CD8-positive, alpha-beta memory T cell (primary cell): ENCODE results near the gene TRAIP. TPM values are rescaled to one million over a fixed set of nuclear protein-coding genes. Genes with fewer than 3 reads are reported as not detected.
"Not testable (repeated sequence)": the region's sequence is repeated elsewhere in the genome, so short reads cannot be mapped to it uniquely, and the experiment has no call there.

Source experiments
- CTCF ChIA-PET: fragments of 350-600 bp; sonication (Branson Sonifier 250); formaldehyde crosslinking; loops from one replicate; lab custom pipeline; 2021; ENCODE audit warnings: antibody characterized with exemption; lab: Charles Lee
- POLR2A ChIA-PET: fragments of 350-600 bp; sonication (Branson Sonifier 250); formaldehyde crosslinking; loops from one replicate; lab custom pipeline; 2021; ENCODE audit warnings: antibody characterized with exemption; lab: Charles Lee
- DNase-seq, 5 donors: peaks; one replicate each; pipeline versions ENCODE4 v3.0.0 to v3.0.0-alpha.2; 2020 to 2022; ENCODE audit warnings: mixed read lengths in 1 of 5
- H3K27ac ChIP-seq: one replicate; pipeline ENCODE4 v1.7.0; 2013; ENCODE audit warnings: low read depth, mild to moderate bottlenecking, low read length, moderate library complexity
- H3K27me3 ChIP-seq: 2 replicates; pipeline ENCODE4 v1.7.0; 2013; ENCODE audit warnings: low read length, mild to moderate bottlenecking; ENCODE audit not compliant: insufficient read depth, poor library complexity, severe bottlenecking
- H3K36me3 ChIP-seq: 2 replicates; pipeline ENCODE4 v1.7.0; 2013; ENCODE audit warnings: mild to moderate bottlenecking, low read length, moderate library complexity; ENCODE audit not compliant: insufficient read depth
- H3K4me1 ChIP-seq: 2 replicates; pipeline ENCODE4 v1.7.0; 2013; ENCODE audit warnings: mild to moderate bottlenecking, low read length, moderate library complexity; ENCODE audit not compliant: insufficient read depth
- H3K4me3 ChIP-seq: 2 replicates; pipeline ENCODE4 v1.7.0; 2013; ENCODE audit warnings: mild to moderate bottlenecking, low read length
- H3K9me3 ChIP-seq: 2 replicates; pipeline ENCODE4 v1.7.0; 2013; ENCODE audit warnings: mild to moderate bottlenecking, low read length
- H3K27ac Mint-ChIP-seq, 8 donors: one replicate each; pipeline ENCODE4 v1.8.0; 2020 to 2021; ENCODE audit warnings: mixed read lengths in 8 of 8, mild to moderate bottlenecking in 6 of 8, inconsistent platforms in 3 of 8, moderate library complexity in 3 of 8
- H3K27me3 Mint-ChIP-seq, 2 donors: one replicate each; pipeline ENCODE4 v1.8.0; 2020 to 2021; ENCODE audit warnings: mixed read lengths in 2 of 2, mild to moderate bottlenecking in 1 of 2, moderate library complexity in 1 of 2
- H3K36me3 Mint-ChIP-seq, 3 donors: one replicate each; pipeline ENCODE4 v1.8.0; 2020 to 2021; ENCODE audit warnings: mixed read lengths in 3 of 3, inconsistent platforms in 1 of 3, mild to moderate bottlenecking in 1 of 3
- H3K4me1 Mint-ChIP-seq, 3 donors: one replicate each; pipeline ENCODE4 v1.8.0; 2020 to 2021; ENCODE audit warnings: mixed read lengths in 3 of 3, inconsistent platforms in 1 of 3, mild to moderate bottlenecking in 1 of 3
- H3K4me3 Mint-ChIP-seq, 7 donors: one replicate each; pipeline ENCODE4 v1.8.0; 2020 to 2021; ENCODE audit warnings: mixed read lengths in 7 of 7, mild to moderate bottlenecking in 6 of 7, moderate library complexity in 4 of 7, inconsistent platforms in 2 of 7
- H3K9me3 Mint-ChIP-seq, 5 donors: one replicate each; pipeline ENCODE4 v1.8.0; 2020 to 2022; ENCODE audit warnings: mixed read lengths in 5 of 5, mild to moderate bottlenecking in 3 of 5, moderate library complexity in 2 of 5, inconsistent platforms in 1 of 5
- polyA plus RNA-seq: library from polyadenylated mRNA; unstranded; fragments of 300-500 nt; fragmentation: Illumina TruSeq; gene quantifications from one replicate; pipeline ENCODE4 v1.2.3, GENCODE V29; 2021
- total RNA-seq, 2 experiments: library from RNA; stranded (reverse); gene quantifications; one replicate each; pipeline ENCODE4 v1.2.3, GENCODE V29; 2021

Gene TRAIP
- total and polyA plus RNA-seq, 3 experiments from 2014 or later, result 1.9 to 22.9 (median 21.9) TPM

DNA sequence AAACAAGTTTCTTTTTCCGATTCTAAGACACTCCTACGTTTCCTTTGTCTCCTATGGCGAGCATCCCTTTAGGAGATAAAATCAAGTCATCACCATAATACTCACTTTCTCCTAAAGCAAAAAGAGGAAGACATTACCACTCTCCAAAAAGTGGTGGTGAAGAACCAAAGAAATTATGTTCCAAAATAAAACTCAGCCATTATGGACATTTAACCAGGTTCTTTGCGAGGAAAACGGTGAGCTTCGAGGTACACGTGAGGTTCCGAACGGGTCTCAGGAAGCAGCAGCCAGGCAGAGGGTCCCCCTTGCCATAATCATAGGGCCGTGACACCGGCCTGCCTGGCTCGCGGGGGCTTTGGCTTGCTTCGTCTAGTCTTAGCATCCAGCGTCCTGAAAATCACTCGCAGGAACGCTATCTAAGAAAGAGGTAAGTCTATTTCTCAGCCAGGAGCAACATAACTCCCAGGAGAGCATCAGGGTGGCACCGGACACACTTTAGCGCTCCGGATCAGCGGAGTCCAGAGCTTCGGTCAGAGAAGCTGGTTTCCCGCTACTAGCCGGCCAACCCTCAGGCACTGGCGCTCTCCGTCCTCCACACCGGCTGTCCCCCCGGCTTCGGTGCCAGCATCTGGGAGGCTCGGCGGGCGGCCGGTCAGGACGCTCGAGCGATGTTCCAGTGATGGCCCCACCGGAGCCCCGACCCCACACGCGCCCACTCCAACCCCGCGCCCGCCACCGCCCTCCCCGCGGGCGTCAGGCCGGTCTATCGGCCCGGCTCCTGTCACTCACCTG, 70.6 kb downstream of the TRAIP start:
- peak in 2 of 5 donors; percentile 20 to 56 for DNase-seq
- Histone ChIP-seq H3K4me3 (peak overlapping the region; percentile 90), H3K36me3 (peaks cover 5% of the 10 kb centered on the region), H3K27ac (peak overlapping the region; percentile 95), H3K9me3 (no peaks in the 10 kb centered on the region), H3K4me1 (peaks cover 42% of the 10 kb centered on the region), H3K27me3 (no peaks in the 10 kb centered on the region)
- Mint-ChIP-seq H3K27me3 (peaks cover 0 to 2% of the 10 kb centered on the region in 2 donors), H3K27ac (peak overlapping the region; percentile 73 to 99 (median 92)), H3K9me3 (no peaks in the 10 kb centered on the region), H3K4me3 (peak overlapping the region; percentile 93 to 98 (median 94)), H3K4me1 (peaks cover 29 to 61% (median 50%) of the 10 kb centered on the region in 3 donors), H3K36me3 (peaks cover 0 to 33% (median 2%) of the 10 kb centered on the region in 3 donors)
- CTCF ChIA-PET, result interaction anchor here (1.2 to 3.8 kb wide), 3 partner anchors 17 to 75 kb away, joined by 3 to 23 read pairs (median 14); partner anchors contain the start of gene INKA1
- POLR2A ChIA-PET, result interaction anchor here (0.9 to 1.9 kb wide), 4 partner anchors 17 to 441 kb away, joined by 3 to 18 read pairs (median 7); partner anchors contain the start of gene INKA1

DNA sequence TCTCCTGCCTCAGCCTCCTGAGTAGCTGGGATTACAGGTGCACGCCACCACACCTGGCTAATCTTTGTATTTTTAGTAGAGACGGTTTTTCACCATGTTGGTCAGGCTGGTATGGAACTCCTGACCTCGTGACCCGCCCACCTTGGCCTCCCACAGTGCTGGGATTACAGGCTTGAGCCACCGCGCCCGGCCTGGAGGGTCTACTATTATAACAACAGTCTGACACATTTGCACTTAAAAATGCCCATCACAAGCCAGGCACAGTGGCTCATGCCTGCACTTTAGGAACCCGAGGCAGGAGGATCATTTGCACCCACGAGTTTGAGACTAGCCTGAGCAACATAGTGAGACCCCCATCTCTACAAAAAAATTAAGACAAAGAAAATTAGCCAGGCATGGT, 74.1 kb downstream of the TRAIP start:
- H3K36me3 ChIP-seq, DNase-seq, H3K4me3 ChIP-seq, H3K9me3 ChIP-seq, H3K27me3 ChIP-seq, H3K27ac ChIP-seq, H3K27me3 Mint-ChIP-seq, POLR2A ChIA-PET, H3K9me3 Mint-ChIP-seq: not testable (repeated sequence)
- peak overlapping the region in 4 of 7 donors; percentile 25 to 73 (median 50) for H3K4me3 Mint-ChIP-seq
- peaks cover 0 to 52% (median 2%) of the 10 kb centered on the region in 3 donors for H3K36me3 Mint-ChIP-seq
- H3K4me1 ChIP-seq, result peaks cover 49% of the 10 kb centered on the region
- H3K27ac Mint-ChIP-seq, result peak overlapping the region in 1 of 8 donors; percentile 54
- CTCF ChIA-PET, result interaction anchor here (0.6 to 0.7 kb wide), 3 partner anchors 12 to 712 kb away, joined by 3 to 4 read pairs (median 3); no protein-coding TSS in a partner anchor
- H3K4me1 Mint-ChIP-seq, result peaks cover 41 to 70% (median 61%) of the 10 kb centered on the region in 3 donors

DNA sequence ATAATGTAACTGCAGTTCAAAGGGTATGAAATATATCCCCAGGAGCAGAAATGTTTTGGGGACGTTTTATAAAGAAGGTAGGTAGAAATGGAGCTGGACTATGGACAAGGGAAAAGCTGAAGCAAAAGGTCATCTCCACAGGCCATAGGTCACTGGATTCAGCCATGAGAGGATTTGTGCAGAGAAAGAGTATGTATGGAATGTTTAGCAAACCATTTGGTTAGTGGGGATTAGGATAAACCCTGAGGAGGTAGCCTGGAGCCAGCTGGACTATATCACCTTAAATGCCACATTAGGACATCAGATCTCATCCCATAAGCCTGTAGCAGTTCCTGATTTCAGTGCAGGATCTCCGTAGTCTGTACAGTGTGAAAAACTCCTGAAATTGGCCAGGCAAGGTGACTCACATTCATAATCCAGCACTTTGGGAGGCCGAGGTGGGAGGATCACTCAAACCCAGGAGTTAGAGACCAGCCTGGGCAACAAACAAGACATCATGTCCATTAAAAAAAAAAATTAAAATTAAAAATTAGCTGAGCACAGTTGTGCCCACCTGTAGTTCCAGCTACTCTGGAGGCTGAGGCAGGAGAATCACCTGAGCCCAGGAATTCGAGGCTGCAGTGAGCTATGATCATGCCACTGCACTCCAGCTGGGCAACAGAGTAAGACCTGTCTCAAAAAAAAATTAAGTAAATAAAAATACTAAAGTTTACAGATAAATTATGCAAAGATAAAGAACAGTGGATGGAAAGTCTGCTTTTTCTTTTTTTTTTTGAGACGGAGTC, 74.8 kb downstream of the TRAIP start:
- H3K9me3 ChIP-seq, result no peaks in the 10 kb centered on the region
- H3K9me3 Mint-ChIP-seq, result no peaks in the 10 kb centered on the region
- no peak overlapping the region for H3K27ac ChIP-seq
- peak overlapping the region in 3 of 7 donors; percentile 11 to 76 (median 61) for H3K4me3 Mint-ChIP-seq
- peaks cover 0 to 56% (median 2%) of the 10 kb centered on the region in 3 donors for H3K36me3 Mint-ChIP-seq
- no peak overlapping the region for H3K4me3 ChIP-seq
- CTCF ChIA-PET, result interaction anchor here (0.6 kb wide), 1 partner anchor 11 kb away, joined by 3 read pairs; no protein-coding TSS in a partner anchor
- DNase-seq, result no peak
- H3K36me3 ChIP-seq, result peaks cover 5% of the 10 kb centered on the region
- H3K27ac Mint-ChIP-seq, result peak overlapping the region in 5 of 8 donors; percentile 37 to 68 (median 56)
- peaks cover 43% of the 10 kb centered on the region for H3K4me1 ChIP-seq
- peaks cover 38 to 66% (median 54%) of the 10 kb centered on the region in 3 donors for H3K4me1 Mint-ChIP-seq
- H3K27me3 Mint-ChIP-seq, result no peaks in the 10 kb centered on the region
- POLR2A ChIA-PET, result no interaction called here
- no peaks in the 10 kb centered on the region for H3K27me3 ChIP-seq

DNA sequence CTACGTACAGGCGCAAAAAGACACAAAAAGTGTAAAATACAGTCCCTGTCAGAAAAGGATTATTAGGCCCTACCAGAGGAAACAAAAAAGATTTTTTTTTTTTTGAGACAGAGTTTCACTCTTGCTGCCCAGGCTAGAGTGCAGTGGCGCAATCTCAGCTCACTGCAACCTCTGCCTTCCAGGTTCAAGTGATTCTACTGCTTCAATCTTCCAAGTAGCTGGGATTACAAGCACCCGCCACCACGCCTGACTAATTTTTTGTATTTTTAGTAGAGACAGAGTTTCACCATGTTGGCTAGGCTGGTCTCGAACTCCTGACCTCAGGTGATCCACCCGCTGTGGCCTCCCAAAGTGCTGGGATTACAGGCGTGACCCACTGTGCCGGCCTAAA, 75.4 kb downstream of the TRAIP start:
- Mint-ChIP-seq H3K36me3 (peaks cover 0 to 57% (median 2%) of the 10 kb centered on the region in 3 donors), H3K4me1 (peaks cover 37 to 67% (median 52%) of the 10 kb centered on the region in 3 donors), H3K27ac (peak overlapping the region in 4 of 8 donors; percentile 26 to 68 (median 52)), H3K4me3 (peak overlapping the region in 2 of 7 donors; percentile 61 to 76)
- H3K9me3 Mint-ChIP-seq, H3K36me3 ChIP-seq, H3K27me3 Mint-ChIP-seq, H3K27ac ChIP-seq, DNase-seq, H3K27me3 ChIP-seq, POLR2A ChIA-PET, H3K9me3 ChIP-seq, H3K4me3 ChIP-seq, CTCF ChIA-PET: not testable (repeated sequence)
- H3K4me1 ChIP-seq, result peaks cover 43% of the 10 kb centered on the region

DNA sequence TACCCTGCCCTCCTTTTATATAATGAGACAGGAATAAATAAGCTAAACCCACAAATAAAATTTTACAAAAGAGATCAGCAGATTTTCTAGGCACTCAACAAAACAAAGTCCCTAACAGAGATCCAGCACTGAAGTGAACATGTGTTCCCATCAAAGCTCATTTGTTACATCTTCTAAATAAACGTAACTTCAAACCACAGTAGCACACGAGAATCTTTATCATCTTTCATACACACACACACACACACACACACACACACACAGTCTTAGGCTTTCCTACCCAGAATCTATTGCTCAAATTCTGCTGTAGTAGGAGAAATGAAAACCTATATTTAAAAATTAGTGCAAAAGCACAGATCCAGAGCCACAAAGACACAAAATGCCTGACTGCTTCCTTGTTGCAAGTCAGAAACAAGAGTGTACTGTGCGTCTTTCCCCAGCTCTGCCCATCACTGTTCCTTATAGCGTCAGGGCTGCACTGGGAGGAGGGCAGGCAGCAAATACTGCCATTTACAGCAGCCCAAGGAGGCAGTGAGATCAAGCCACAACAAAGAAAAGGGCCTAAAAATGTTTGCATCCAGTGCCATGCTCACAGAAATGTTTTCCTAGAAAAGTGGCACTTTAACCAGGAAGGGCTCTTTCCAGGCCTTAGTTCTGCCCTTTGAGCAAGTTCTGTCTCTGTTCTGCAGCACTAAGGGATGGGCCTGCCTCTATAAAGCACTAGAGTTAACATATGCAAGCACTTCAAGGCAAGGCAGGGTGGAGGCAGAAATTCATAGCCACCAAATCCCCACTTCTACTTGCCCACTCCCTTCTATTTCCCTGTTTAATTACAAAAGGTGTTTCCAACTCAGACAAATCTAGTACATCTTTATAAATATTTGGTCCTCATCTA, 76.0 kb downstream of the TRAIP start:
- no peaks in the 10 kb centered on the region for H3K9me3 ChIP-seq
- ChIA-PET CTCF (no interaction called here), POLR2A (interaction anchor here (0.6 kb wide), 1 partner anchor 26 kb away, joined by 3 read pairs; no protein-coding TSS in a partner anchor)
- peak overlapping the region in 5 of 7 donors; percentile 24 to 61 (median 36) for H3K4me3 Mint-ChIP-seq
- no peaks in the 10 kb centered on the region for H3K27me3 ChIP-seq
- no peak for DNase-seq
- peak overlapping the region; percentile 28 to 82 (median 60) for H3K27ac Mint-ChIP-seq
- no peaks in the 10 kb centered on the region for H3K27me3 Mint-ChIP-seq
- no peak overlapping the region for H3K4me3 ChIP-seq
- H3K4me1 Mint-ChIP-seq, result peaks cover 34 to 68% (median 54%) of the 10 kb centered on the region in 3 donors
- H3K36me3 ChIP-seq, result peaks cover 5% of the 10 kb centered on the region
- no peaks in the 10 kb centered on the region for H3K9me3 Mint-ChIP-seq
- no peak overlapping the region for H3K27ac ChIP-seq
- H3K4me1 ChIP-seq, result peaks cover 41% of the 10 kb centered on the region
- peaks cover 0 to 58% (median 0%) of the 10 kb centered on the region in 3 donors for H3K36me3 Mint-ChIP-seq

DNA sequence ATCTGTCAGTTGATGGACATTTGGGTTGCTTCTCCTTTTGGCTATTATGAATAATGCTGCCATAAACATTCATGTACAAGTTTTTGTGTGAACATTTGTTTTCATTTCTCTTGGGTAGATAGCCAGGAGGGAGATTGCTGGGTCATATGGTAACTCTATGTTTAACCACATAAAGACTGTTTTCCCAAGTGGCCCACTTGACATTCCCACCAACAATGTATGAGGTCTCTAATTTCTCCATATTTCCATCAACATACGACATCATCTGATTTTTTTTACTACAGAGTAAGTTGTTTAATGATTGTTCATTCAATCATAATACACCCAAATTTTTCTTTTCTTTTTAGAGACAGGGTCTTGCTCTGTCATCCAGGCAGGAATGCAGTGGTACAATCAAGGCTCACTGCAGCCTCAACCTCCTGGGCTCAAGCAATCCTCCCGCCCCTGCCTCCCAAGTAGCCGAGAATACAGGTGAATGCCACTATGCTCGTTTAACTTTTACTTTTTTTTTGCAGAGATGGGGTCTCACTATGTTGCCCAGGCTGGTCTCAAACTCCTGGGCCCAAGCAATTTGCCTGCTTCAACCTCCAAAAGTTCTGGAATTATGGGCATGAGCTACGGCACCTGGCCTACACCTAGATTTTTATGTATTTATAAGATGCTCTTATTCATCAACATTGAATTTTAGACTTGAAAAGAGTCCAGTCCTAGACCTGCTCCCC, 76.8 kb downstream of the TRAIP start:
- H3K36me3 Mint-ChIP-seq, result peaks cover 0 to 60% (median 3%) of the 10 kb centered on the region in 3 donors
- no peaks in the 10 kb centered on the region for H3K27me3 ChIP-seq
- no peak for DNase-seq
- H3K36me3 ChIP-seq, result peaks cover 5% of the 10 kb centered on the region
- H3K27me3 Mint-ChIP-seq, result no peaks in the 10 kb centered on the region
- H3K4me1 Mint-ChIP-seq, result peaks cover 37 to 68% (median 55%) of the 10 kb centered on the region in 3 donors
- H3K9me3 Mint-ChIP-seq, result no peaks in the 10 kb centered on the region
- H3K4me3 ChIP-seq, result no peak overlapping the region
- ChIA-PET POLR2A (interaction anchor here (0.6 kb wide), 1 partner anchor 27 kb away, joined by 3 read pairs; no protein-coding TSS in a partner anchor), CTCF (no interaction called here)
- H3K27ac ChIP-seq, result no peak overlapping the region
- peak overlapping the region in 4 of 7 donors; percentile 24 to 75 (median 32) for H3K4me3 Mint-ChIP-seq
- peaks cover 33% of the 10 kb centered on the region for H3K4me1 ChIP-seq
- peak overlapping the region in 7 of 8 donors; percentile 37 to 82 (median 67) for H3K27ac Mint-ChIP-seq
- H3K9me3 ChIP-seq, result no peaks in the 10 kb centered on the region
